ENCODE data around the gene NEDD9. TPM values are rescaled to one million over a fixed set of nuclear protein-coding genes. Genes with fewer than 3 reads are reported as not detected.

Gene NEDD9
- polyA plus RNA-seq, 3 donors: 18.2 to 35.9 (median 33.0) TPM

DNA sequence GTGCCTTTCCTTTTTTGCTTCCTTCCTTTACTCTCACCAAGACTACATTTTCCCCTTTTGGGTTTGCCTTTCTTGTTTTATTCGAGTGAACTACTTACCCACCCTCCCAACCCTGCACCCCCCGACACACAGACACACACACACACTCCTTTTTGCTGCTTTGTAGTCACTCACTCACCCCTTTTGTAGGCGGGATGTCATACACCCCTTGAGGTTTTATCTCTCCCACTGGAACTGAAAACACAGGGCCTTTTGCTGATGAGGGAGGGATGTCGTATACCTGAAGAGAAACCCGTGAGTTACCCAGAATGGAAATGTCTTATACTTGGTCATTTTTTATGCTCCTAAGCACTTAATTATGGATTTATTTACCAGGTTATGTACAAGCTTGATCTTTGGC lies 40.3 kb downstream of the NEDD9 start:
- H3K4me2 ChIP-seq (replicated peaks; ENCODE audit: extremely low read depth, low read length, poor library complexity, severe bottlenecking): no peak overlapping the region
- no peaks in the 10 kb centered on the region for H3K27me3 ChIP-seq (ENCODE audit: control insufficient read depth in 2 of 2, insufficient read depth in 2 of 2, low read length in 2 of 2)
- H3K79me2 ChIP-seq (ENCODE audit: insufficient read depth, low read length): no peaks in the 10 kb centered on the region
- no peak overlapping the region for H3K4me3 ChIP-seq (replicated peaks in 1 of 3; ENCODE audit: low read depth in 2 of 3, low read length in 3 of 3)
- Mint-ChIP-seq H3K27me3 (ENCODE audit: low read depth in 3 of 3) (peaks cover 2 to 4% (median 4%) of the 10 kb centered on the region in 3 donors), H3K9me3 (peaks cover 0 to 4% (median 0%) of the 10 kb centered on the region in 7 donors), H3K4me3 (no peak overlapping the region), H3K36me3 (peaks cover 67 to 72% of the 10 kb centered on the region in 2 donors), H3K4me1 (no peaks in the 10 kb centered on the region), H3K27ac (peak overlapping the region in 1 of 7 donors; percentile 58)
- DNase-seq: no peak
- no peak overlapping the region for H3K9ac ChIP-seq (ENCODE audit: insufficient read depth, low read length, poor library complexity, severe bottlenecking)
- no peaks in the 10 kb centered on the region for H3K4me1 ChIP-seq (ENCODE audit: control insufficient read depth in 1 of 2, insufficient read depth in 2 of 2, low read length in 2 of 2)
- H4K20me1 ChIP-seq (ENCODE audit: insufficient read depth, low read length): peaks cover 6% of the 10 kb centered on the region
- no peak overlapping the region for H2AFZ ChIP-seq (ENCODE audit: insufficient read depth, low read depth, low read length, poor library complexity, severe bottlenecking)
- WGBS (ENCODE audit: insufficient coverage): 54% methylated on average over 2 of the region's 5 CpGs
- intact Hi-C loops (cut with micrococcal nuclease): no loop called here
- H3K36me3 ChIP-seq (replicated peaks in 1 of 2; ENCODE audit: control insufficient read depth in 1 of 2, insufficient read depth in 2 of 2, low read length in 2 of 2): peaks cover 58 to 68% of the 10 kb centered on the region in 2 donors
- H3K27ac ChIP-seq (ENCODE audit: low read depth in 1 of 2, low read length in 2 of 2): no peak overlapping the region
- TF ChIP-seq, protein P1, sequence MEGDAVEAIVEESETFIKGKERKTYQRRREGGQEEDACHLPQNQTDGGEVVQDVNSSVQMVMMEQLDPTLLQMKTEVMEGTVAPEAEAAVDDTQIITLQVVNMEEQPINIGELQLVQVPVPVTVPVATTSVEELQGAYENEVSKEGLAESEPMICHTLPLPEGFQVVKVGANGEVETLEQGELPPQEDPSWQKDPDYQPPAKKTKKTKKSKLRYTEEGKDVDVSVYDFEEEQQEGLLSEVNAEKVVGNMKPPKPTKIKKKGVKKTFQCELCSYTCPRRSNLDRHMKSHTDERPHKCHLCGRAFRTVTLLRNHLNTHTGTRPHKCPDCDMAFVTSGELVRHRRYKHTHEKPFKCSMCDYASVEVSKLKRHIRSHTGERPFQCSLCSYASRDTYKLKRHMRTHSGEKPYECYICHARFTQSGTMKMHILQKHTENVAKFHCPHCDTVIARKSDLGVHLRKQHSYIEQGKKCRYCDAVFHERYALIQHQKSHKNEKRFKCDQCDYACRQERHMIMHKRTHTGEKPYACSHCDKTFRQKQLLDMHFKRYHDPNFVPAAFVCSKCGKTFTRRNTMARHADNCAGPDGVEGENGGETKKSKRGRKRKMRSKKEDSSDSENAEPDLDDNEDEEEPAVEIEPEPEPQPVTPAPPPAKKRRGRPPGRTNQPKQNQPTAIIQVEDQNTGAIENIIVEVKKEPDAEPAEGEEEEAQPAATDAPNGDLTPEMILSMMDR (IDR thresholded peaks at IDR 0.05): no peak
- no peaks in the 10 kb centered on the region for H3K9me3 ChIP-seq (replicated peaks in 1 of 2; ENCODE audit: control insufficient read depth in 1 of 2, insufficient read depth in 1 of 2, low read length in 2 of 2)

DNA sequence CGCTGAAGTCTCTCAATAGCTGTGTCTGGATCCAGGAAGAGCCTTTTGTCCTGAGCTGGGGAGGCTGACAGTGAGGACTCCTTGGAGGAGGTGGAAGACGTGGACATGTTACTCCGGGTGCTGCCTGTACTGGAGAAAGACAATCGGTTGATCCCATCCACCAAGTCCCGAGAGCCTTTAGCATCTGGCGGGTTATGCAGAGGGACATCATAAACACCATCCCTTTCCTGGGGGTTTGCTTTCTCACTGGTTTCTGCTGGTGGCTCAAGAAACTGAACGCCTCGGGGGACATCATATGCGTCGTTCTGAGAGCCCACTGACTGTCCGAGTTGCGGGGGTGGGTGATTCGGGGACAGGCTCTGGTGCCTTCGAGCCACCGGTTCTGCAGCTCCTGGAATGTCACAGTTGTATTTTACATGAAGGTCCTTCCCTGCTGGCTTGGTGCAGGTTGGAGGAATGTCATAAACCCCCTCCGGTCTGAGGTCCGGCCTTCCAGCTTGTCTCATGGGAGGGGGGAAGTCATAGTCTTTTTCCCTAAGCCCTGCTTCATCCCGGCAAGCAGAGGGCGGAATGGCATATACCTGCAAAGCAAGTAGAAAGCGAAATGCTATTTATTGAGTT lies 41.7 kb downstream of the NEDD9 start:
- intact Hi-C loops (cut with micrococcal nuclease): no loop called here
- H3K4me3 ChIP-seq (replicated peaks in 1 of 3; ENCODE audit: low read depth in 2 of 3, low read length in 3 of 3): no peak overlapping the region
- WGBS (ENCODE audit: insufficient coverage): 97% methylated on average over 16 of the region's 20 CpGs
- DNase-seq: no peak
- H3K27ac ChIP-seq (ENCODE audit: low read depth in 1 of 2, low read length in 2 of 2): no peak overlapping the region
- TF ChIP-seq, protein P1 (IDR thresholded peaks at IDR 0.05): no peak
- Mint-ChIP-seq H3K27ac (peak overlapping the region in 2 of 7 donors; percentile 19 to 27), H3K4me3 (no peak overlapping the region), H3K9me3 (peaks cover 0 to 6% (median 0%) of the 10 kb centered on the region in 7 donors), H3K27me3 (ENCODE audit: low read depth in 3 of 3) (peaks cover 0 to 3% (median 2%) of the 10 kb centered on the region in 3 donors), H3K36me3 (peaks cover 76 to 81% of the 10 kb centered on the region in 2 donors), H3K4me1 (no peaks in the 10 kb centered on the region)
- no peaks in the 10 kb centered on the region for H3K4me1 ChIP-seq (ENCODE audit: control insufficient read depth in 1 of 2, insufficient read depth in 2 of 2, low read length in 2 of 2)
- H3K9me3 ChIP-seq (replicated peaks in 1 of 2; ENCODE audit: control insufficient read depth in 1 of 2, insufficient read depth in 1 of 2, low read length in 2 of 2): no peaks in the 10 kb centered on the region
- no peak overlapping the region for H2AFZ ChIP-seq (ENCODE audit: insufficient read depth, low read depth, low read length, poor library complexity, severe bottlenecking)
- peaks cover 69 to 82% of the 10 kb centered on the region in 2 donors for H3K36me3 ChIP-seq (replicated peaks in 1 of 2; ENCODE audit: control insufficient read depth in 1 of 2, insufficient read depth in 2 of 2, low read length in 2 of 2)
- H3K4me2 ChIP-seq (replicated peaks; ENCODE audit: extremely low read depth, low read length, poor library complexity, severe bottlenecking): no peak overlapping the region
- H3K79me2 ChIP-seq (ENCODE audit: insufficient read depth, low read length): no peaks in the 10 kb centered on the region
- no peak overlapping the region for H3K9ac ChIP-seq (ENCODE audit: insufficient read depth, low read length, poor library complexity, severe bottlenecking)
- no peaks in the 10 kb centered on the region for H4K20me1 ChIP-seq (ENCODE audit: insufficient read depth, low read length)
- H3K27me3 ChIP-seq (ENCODE audit: control insufficient read depth in 2 of 2, insufficient read depth in 2 of 2, low read length in 2 of 2): no peaks in the 10 kb centered on the region

All from CD14-positive monocyte (primary cell).